ENCODE measurements around the gene SNRNP35.
"Not testable (repeated sequence)": the region's sequence is repeated elsewhere in the genome, so short reads cannot be mapped to it uniquely, and the experiment has no call there.

The SNRNP35 gene

GRCh38 chr12:123479442-123480180 is 21.7 kb downstream of the SNRNP35 start:
- no peak overlapping the region for H2BK120ac ChIP-seq (ENCODE audit: low read depth, low read length)
- H3K36me3 ChIP-seq (ENCODE audit: control insufficient read depth, insufficient read depth, low read length) = no peaks in the 10 kb centered on the region
- no peak overlapping the region for H3K9ac ChIP-seq (ENCODE audit: low read length)
- H3K23ac ChIP-seq (ENCODE audit: low read length) = no peak overlapping the region
- no peak overlapping the region for H2BK5ac ChIP-seq (ENCODE audit: low read length)
- H3K4me3 ChIP-seq (ENCODE audit: low read length) = no peak overlapping the region
- H3K4me2 ChIP-seq (ENCODE audit: low read length) = no peak overlapping the region
- no peaks in the 10 kb centered on the region for H3K79me2 ChIP-seq (ENCODE audit: control insufficient read depth, insufficient read depth, low read length)
- no peak overlapping the region for H4K5ac ChIP-seq (ENCODE audit: low read length)
- H3K79me1 ChIP-seq (ENCODE audit: low read length) = no peaks in the 10 kb centered on the region
- no peak overlapping the region for H3K56ac ChIP-seq (ENCODE audit: low read length)
- DNase-seq = no peak
- no peak overlapping the region for H2BK15ac ChIP-seq (replicated peaks; ENCODE audit: low read depth)
- H3K27ac ChIP-seq (ENCODE audit: low read depth, low read length) = no peak overlapping the region
- H4K8ac ChIP-seq (ENCODE audit: low read depth, low read length) = no peak overlapping the region
- no peaks in the 10 kb centered on the region for H3K4me1 ChIP-seq (ENCODE audit: control insufficient read depth, low read depth, low read length)
- H3K4ac ChIP-seq (ENCODE audit: low read depth, low read length) = no peak overlapping the region
- no CpG with 5 or more reads among the region's 14 CpGs for WGBS (ENCODE audit: extremely low coverage, insufficient coverage, low lambda C conversion rate)
- no peaks in the 10 kb centered on the region for H3K27me3 ChIP-seq (ENCODE audit: insufficient read depth, low read length, poor library complexity)
- no peak overlapping the region for H3K18ac ChIP-seq (ENCODE audit: low read length)
- no peak overlapping the region for H2AK5ac ChIP-seq (ENCODE audit: low read length)

- H3K4me1 ChIP-seq (ENCODE audit: control insufficient read depth, low read depth, low read length); H2AK5ac ChIP-seq (ENCODE audit: low read length); H4K5ac ChIP-seq (ENCODE audit: low read length); H2BK15ac ChIP-seq (replicated peaks; ENCODE audit: low read depth); H3K9ac ChIP-seq (ENCODE audit: low read length); H3K27ac ChIP-seq (ENCODE audit: low read depth, low read length); H3K36me3 ChIP-seq (ENCODE audit: control insufficient read depth, insufficient read depth, low read length); H3K4me2 ChIP-seq (ENCODE audit: low read length); H3K4me3 ChIP-seq (ENCODE audit: low read length); H3K27me3 ChIP-seq (ENCODE audit: insufficient read depth, low read length, poor library complexity); H3K18ac ChIP-seq (ENCODE audit: low read length); H3K79me2 ChIP-seq (ENCODE audit: control insufficient read depth, insufficient read depth, low read length); H4K8ac ChIP-seq (ENCODE audit: low read depth, low read length); H3K79me1 ChIP-seq (ENCODE audit: low read length); DNase-seq; H3K23ac ChIP-seq (ENCODE audit: low read length); H2BK120ac ChIP-seq (ENCODE audit: low read depth, low read length); H3K56ac ChIP-seq (ENCODE audit: low read length); H2BK5ac ChIP-seq (ENCODE audit: low read length); H3K4ac ChIP-seq (ENCODE audit: low read depth, low read length): not testable (repeated sequence)
- no CpG with 5 or more reads among the region's 5 CpGs for WGBS (ENCODE audit: extremely low coverage, insufficient coverage, low lambda C conversion rate)
Observed at GRCh38 chr12:123481251-123481650, 23.3 kb downstream of the SNRNP35 start.

GRCh38 chr12:123482876-123483275 is 24.9 kb downstream of the SNRNP35 start:
- no CpG with 5 or more reads among the region's 6 CpGs for WGBS (ENCODE audit: extremely low coverage, insufficient coverage, low lambda C conversion rate)
- H3K23ac ChIP-seq (ENCODE audit: low read length) = no peak overlapping the region
- H3K56ac ChIP-seq (ENCODE audit: low read length) = no peak overlapping the region
- no peak overlapping the region for H2BK120ac ChIP-seq (ENCODE audit: low read depth, low read length)
- no peaks in the 10 kb centered on the region for H3K36me3 ChIP-seq (ENCODE audit: control insufficient read depth, insufficient read depth, low read length)
- no peak overlapping the region for H3K4me3 ChIP-seq (ENCODE audit: low read length)
- H3K27ac ChIP-seq (ENCODE audit: low read depth, low read length) = no peak overlapping the region
- H3K18ac ChIP-seq (ENCODE audit: low read length) = no peak overlapping the region
- no peak overlapping the region for H4K5ac ChIP-seq (ENCODE audit: low read length)
- DNase-seq = no peak
- H3K9ac ChIP-seq (ENCODE audit: low read length) = no peak overlapping the region
- no peak overlapping the region for H4K8ac ChIP-seq (ENCODE audit: low read depth, low read length)
- H2BK5ac ChIP-seq (ENCODE audit: low read length) = no peak overlapping the region
- H2AK5ac ChIP-seq (ENCODE audit: low read length) = no peak overlapping the region
- no peaks in the 10 kb centered on the region for H3K79me1 ChIP-seq (ENCODE audit: low read length)
- H3K27me3 ChIP-seq (ENCODE audit: insufficient read depth, low read length, poor library complexity) = no peaks in the 10 kb centered on the region
- H3K4ac ChIP-seq (ENCODE audit: low read depth, low read length) = no peak overlapping the region
- H3K4me1 ChIP-seq (ENCODE audit: control insufficient read depth, low read depth, low read length) = no peaks in the 10 kb centered on the region
- no peak overlapping the region for H3K4me2 ChIP-seq (ENCODE audit: low read length)
- H2BK15ac ChIP-seq (replicated peaks; ENCODE audit: low read depth) = no peak overlapping the region
- no peaks in the 10 kb centered on the region for H3K79me2 ChIP-seq (ENCODE audit: control insufficient read depth, insufficient read depth, low read length)

- H3K23ac ChIP-seq (ENCODE audit: low read length) = no peak overlapping the region
- no peak overlapping the region for H3K18ac ChIP-seq (ENCODE audit: low read length)
- no peak overlapping the region for H3K56ac ChIP-seq (ENCODE audit: low read length)
- H2BK5ac ChIP-seq (ENCODE audit: low read length) = no peak overlapping the region
- H3K4ac ChIP-seq (ENCODE audit: low read depth, low read length) = no peak overlapping the region
- no peaks in the 10 kb centered on the region for H3K36me3 ChIP-seq (ENCODE audit: control insufficient read depth, insufficient read depth, low read length)
- no peak overlapping the region for H2BK120ac ChIP-seq (ENCODE audit: low read depth, low read length)
- no peaks in the 10 kb centered on the region for H3K27me3 ChIP-seq (ENCODE audit: insufficient read depth, low read length, poor library complexity)
- H3K79me1 ChIP-seq (ENCODE audit: low read length) = no peaks in the 10 kb centered on the region
- H3K79me2 ChIP-seq (ENCODE audit: control insufficient read depth, insufficient read depth, low read length) = no peaks in the 10 kb centered on the region
- H3K4me1 ChIP-seq (ENCODE audit: control insufficient read depth, low read depth, low read length) = no peaks in the 10 kb centered on the region
- no peak overlapping the region for H2AK5ac ChIP-seq (ENCODE audit: low read length)
- no CpG with 5 or more reads among the region's 18 CpGs for WGBS (ENCODE audit: extremely low coverage, insufficient coverage, low lambda C conversion rate)
- H4K5ac ChIP-seq (ENCODE audit: low read length) = no peak overlapping the region
- no peak overlapping the region for H3K27ac ChIP-seq (ENCODE audit: low read depth, low read length)
- H3K4me2 ChIP-seq (ENCODE audit: low read length) = no peak overlapping the region
- no peak overlapping the region for H4K8ac ChIP-seq (ENCODE audit: low read depth, low read length)
- DNase-seq = no peak
- H2BK15ac ChIP-seq (replicated peaks; ENCODE audit: low read depth) = no peak overlapping the region
- no peak overlapping the region for H3K9ac ChIP-seq (ENCODE audit: low read length)
- H3K4me3 ChIP-seq (ENCODE audit: low read length) = no peak overlapping the region
Observed at GRCh38 chr12:123483602-123484248, 25.8 kb downstream of the SNRNP35 start.

- no peaks in the 10 kb centered on the region for H3K27me3 ChIP-seq (ENCODE audit: insufficient read depth, low read length, poor library complexity)
- H3K4me3 ChIP-seq (ENCODE audit: low read length) = no peak overlapping the region
- H3K36me3 ChIP-seq (ENCODE audit: control insufficient read depth, insufficient read depth, low read length) = no peaks in the 10 kb centered on the region
- no peak overlapping the region for H3K27ac ChIP-seq (ENCODE audit: low read depth, low read length)
- no peak for DNase-seq
- WGBS (ENCODE audit: extremely low coverage, insufficient coverage, low lambda C conversion rate) = no CpG with 5 or more reads among the region's 14 CpGs
- H3K4ac ChIP-seq (ENCODE audit: low read depth, low read length) = no peak overlapping the region
- H2BK120ac ChIP-seq (ENCODE audit: low read depth, low read length) = no peak overlapping the region
- H3K9ac ChIP-seq (ENCODE audit: low read length) = no peak overlapping the region
- H3K79me1 ChIP-seq (ENCODE audit: low read length) = no peaks in the 10 kb centered on the region
- H4K8ac ChIP-seq (ENCODE audit: low read depth, low read length) = no peak overlapping the region
- no peaks in the 10 kb centered on the region for H3K4me1 ChIP-seq (ENCODE audit: control insufficient read depth, low read depth, low read length)
- no peak overlapping the region for H4K5ac ChIP-seq (ENCODE audit: low read length)
- H3K56ac ChIP-seq (ENCODE audit: low read length) = no peak overlapping the region
- H3K4me2 ChIP-seq (ENCODE audit: low read length) = no peak overlapping the region
- no peak overlapping the region for H2BK5ac ChIP-seq (ENCODE audit: low read length)
- H2AK5ac ChIP-seq (ENCODE audit: low read length) = no peak overlapping the region
- no peak overlapping the region for H2BK15ac ChIP-seq (replicated peaks; ENCODE audit: low read depth)
- no peaks in the 10 kb centered on the region for H3K79me2 ChIP-seq (ENCODE audit: control insufficient read depth, insufficient read depth, low read length)
- H3K23ac ChIP-seq (ENCODE audit: low read length) = no peak overlapping the region
- H3K18ac ChIP-seq (ENCODE audit: low read length) = no peak overlapping the region
Observed at GRCh38 chr12:123485756-123486155, 27.8 kb downstream of the SNRNP35 start.

Measured in mesendoderm (in vitro differentiated cells).